Naive thymus-derived CD4-positive, alpha-beta T cell (primary cell): Measurements from ENCODE around the gene CTDSP2. TPM values are rescaled to one million over a fixed set of nuclear protein-coding genes. Genes with fewer than 3 reads are reported as not detected.

Source experiments
- ATAC-seq: fragments of 150-1000 bp; cut with Tn5 transposase; 2 replicates; pipeline ENCODE4 v1.10.0; 2021; ENCODE audit warnings: mild to moderate bottlenecking, moderate library complexity
- CTCF ChIA-PET: fragments of 350-600 bp; sonication (Branson Sonifier 250); formaldehyde crosslinking; loops from one replicate; lab custom pipeline; 2021; ENCODE audit warnings: antibody characterized with exemption; lab: Charles Lee
- POLR2A ChIA-PET: fragments of 350-600 bp; sonication (Branson Sonifier 250); formaldehyde crosslinking; loops from one replicate; lab custom pipeline; 2021; ENCODE audit warnings: antibody characterized with exemption, inconsistent platforms; lab: Charles Lee
- DNase-seq, 9 donors: peaks; one replicate each; pipeline versions ENCODE4 v3.0.0 to v3.0.0-alpha.2; 2020 to 2022; ENCODE audit warnings: mixed read lengths in 1 of 9
- H3K27ac ChIP-seq: one replicate; pipeline ENCODE4 v1.7.0; 2013; ENCODE audit warnings: mild to moderate bottlenecking, low read depth, low read length, moderate library complexity
- H3K27me3 ChIP-seq, 2 donors: one replicate each; pipeline ENCODE4 v1.7.0; 2013; ENCODE audit warnings: low read length in 2 of 2, mild to moderate bottlenecking in 2 of 2, moderate library complexity in 2 of 2; ENCODE audit not compliant: control insufficient read depth in 2 of 2, insufficient read depth in 2 of 2
- H3K36me3 ChIP-seq, 3 experiments: 1 replicate in 2 of 3; 2 replicates in 1 of 3; pipeline ENCODE4 v1.7.0; 2013; ENCODE audit warnings: low read length in 3 of 3, mild to moderate bottlenecking in 3 of 3, moderate library complexity in 1 of 3; ENCODE audit not compliant: insufficient read depth in 3 of 3, control insufficient read depth in 2 of 3
- H3K4me1 ChIP-seq, 2 donors: one replicate each; pipeline ENCODE4 v1.7.0; 2013; ENCODE audit warnings: low read length in 2 of 2, mild to moderate bottlenecking in 2 of 2, moderate library complexity in 1 of 2; ENCODE audit not compliant: control insufficient read depth in 2 of 2, insufficient read depth in 2 of 2
- H3K4me3 ChIP-seq: 2 replicates; pipeline ENCODE4 v1.7.0; 2013; ENCODE audit warnings: mild to moderate bottlenecking, low read length
- H3K9me3 ChIP-seq, 3 experiments: 1 replicate in 2 of 3; 2 replicates in 1 of 3; pipeline ENCODE4 v1.7.0; 2013; ENCODE audit warnings: low read length in 3 of 3; ENCODE audit not compliant: control insufficient read depth in 2 of 3
- H3K27ac Mint-ChIP-seq, 9 donors: one replicate each; pipeline ENCODE4 v1.8.0; 2020 to 2022; ENCODE audit warnings: mixed read lengths in 9 of 9, mild to moderate bottlenecking in 8 of 9, moderate library complexity in 5 of 9, inconsistent platforms in 2 of 9
- H3K27me3 Mint-ChIP-seq, 5 donors: one replicate each; pipeline ENCODE4 v1.8.0; 2021 to 2022; ENCODE audit warnings: mixed read lengths in 5 of 5, mild to moderate bottlenecking in 1 of 5
- H3K36me3 Mint-ChIP-seq, 5 donors: one replicate each; pipeline ENCODE4 v1.8.0; 2020 to 2022; ENCODE audit warnings: mixed read lengths in 5 of 5, mild to moderate bottlenecking in 3 of 5, inconsistent platforms in 1 of 5
- H3K4me1 Mint-ChIP-seq, 7 donors: one replicate each; pipeline ENCODE4 v1.8.0; 2020 to 2022; ENCODE audit warnings: mixed read lengths in 7 of 7, mild to moderate bottlenecking in 3 of 7, inconsistent platforms in 1 of 7
- H3K4me3 Mint-ChIP-seq, 10 donors: one replicate each; pipeline ENCODE4 v1.8.0; 2020 to 2022; ENCODE audit warnings: mild to moderate bottlenecking in 10 of 10, mixed read lengths in 10 of 10, moderate library complexity in 6 of 10, inconsistent platforms in 2 of 10
- H3K9me3 Mint-ChIP-seq, 11 donors: one replicate each; pipeline ENCODE4 v1.8.0; 2020 to 2022; ENCODE audit warnings: mixed read lengths in 11 of 11, mild to moderate bottlenecking in 4 of 11, inconsistent platforms in 1 of 11, moderate library complexity in 1 of 11
- intact Hi-C, 2 donors: fragments of 100-400 bp; cut with micrococcal nuclease; formaldehyde crosslinking; loops; one replicate each; pipeline ENCODE4 v1.15.1; 2023
- polyA plus RNA-seq, 2 donors: library from polyadenylated mRNA; unstranded; fragments of 300-500 nt; fragmentation: Illumina TruSeq; gene quantifications; one replicate each; pipeline ENCODE4 v1.2.3, GENCODE V29; 2021
- total RNA-seq, 6 experiments: library from RNA in 5 of 6; stranded (reverse) in 5 of 6; gene quantifications; 1 replicate in 5 of 6; 2 replicates in 1 of 6; pipeline ENCODE4 v1.2.3 and lab custom pipeline; 2021 to 2026

The CTDSP2 gene
- total RNA-seq: 100 to 1,000 TPM; 124 to 295 (median 145) TPM
- 100 to 1,000 TPM in 1 of 2 donors, 10 to 100 TPM in 1; 86.9 to 110 TPM for polyA plus RNA-seq
- total RNA-seq (lab: John Stamatoyannopoulos, UW): 191 reads per million, percentile 93 among the genes with 10 or more reads in this experiment

- CTCF ChIA-PET: interaction anchor here (1.6 to 2.6 kb wide), 2 partner anchors 21 to 49 kb away, joined by 4 to 15 read pairs; no protein-coding TSS in a partner anchor
- peaks cover 48 to 57% (median 50%) of the 10 kb centered on the region in 7 donors for H3K4me1 Mint-ChIP-seq
Observed at GRCh38 chr12:57846577-57847319, at the start of gene CTDSP2. TSS of gene CTDSP2 (minus strand) at chr12:57846729. CDS start at chr12:57846435, 294 bp downstream.

GRCh38 chr12:57896115-57896433 lies 49.5 kb upstream of the CTDSP2 start:
- H3K4me1 ChIP-seq: peaks cover 34 to 49% of the 10 kb centered on the region in 2 donors
- peak overlapping the region; percentile 46 to 89 (median 80) for H3K4me3 Mint-ChIP-seq

More at GRCh38 chr12:57846577-57847319, at the start of gene CTDSP2:
- H3K36me3 Mint-ChIP-seq: peaks cover 0 to 12% (median 0%) of the 10 kb centered on the region in 5 donors
- H3K9me3 ChIP-seq: no peaks in the 10 kb centered on the region
- intact Hi-C loops: loop anchor here (1.0 to 5.0 kb wide), 18 partner anchors 8 to 1694 kb away; partner anchors contain the start of genes ATP23 (in 2 of the 2), CDK4 (in 2 of the 2), TSFM (in 2 of the 2) and MYL6B (in 1 of the 2)
- H3K27me3 Mint-ChIP-seq: peaks cover 0 to 39% (median 9%) of the 10 kb centered on the region in 5 donors
- ATAC-seq: peak; percentile 85
- peak within 1 kb of the TSS; percentile 89 for H3K27ac ChIP-seq
- H3K4me1 ChIP-seq: peaks cover 15 to 30% of the 10 kb centered on the region in 2 donors
- peak; percentile 59 to 92 (median 82) for DNase-seq
- no peaks in the 10 kb centered on the region for H3K27me3 ChIP-seq
- peak within 1 kb of the TSS; percentile 75 to 94 (median 89) for H3K27ac Mint-ChIP-seq
- POLR2A ChIA-PET: interaction anchor here (0.7 to 6.7 kb wide), 10 partner anchors 12 to 52 kb away, joined by 3 to 77 read pairs (median 4); partner anchors contain the start of gene AVIL
- peak within 1 kb of the TSS; percentile 87 to 97 (median 92) for H3K4me3 Mint-ChIP-seq
- peak within 1 kb of the TSS; percentile 79 for H3K4me3 ChIP-seq
- H3K36me3 ChIP-seq: peaks cover 0 to 12% (median 0%) of the 10 kb centered on the region in 3 experiments
- H3K9me3 Mint-ChIP-seq: no peaks in the 10 kb centered on the region

GRCh38 chr12:57895389-57896114 lies 49.0 kb upstream of the CTDSP2 start:
- Histone ChIP-seq H3K27me3 (no peaks in the 10 kb centered on the region), H3K9me3 (no peaks in the 10 kb centered on the region), H3K27ac (no peak overlapping the region), H3K36me3 (no peaks in the 10 kb centered on the region), H3K4me1 (peaks cover 34 to 49% of the 10 kb centered on the region in 2 donors), H3K4me3 (no peak overlapping the region)
- ChIA-PET CTCF (interaction anchor here (0.7 to 4.0 kb wide), 14 partner anchors 10 to 139 kb away, joined by 3 to 39 read pairs (median 8); partner anchors contain the start of genes AVIL, CTDSP2 and TSFM), POLR2A (interaction anchor here (0.9 to 3.6 kb wide), 9 partner anchors 47 to 139 kb away, joined by 3 to 27 read pairs (median 6); partner anchors contain the start of genes CTDSP2 and TSFM)
- Mint-ChIP-seq H3K9me3 (no peaks in the 10 kb centered on the region), H3K27me3 (peaks cover 0 to 6% (median 0%) of the 10 kb centered on the region in 5 donors), H3K4me1 (peaks cover 32 to 59% (median 57%) of the 10 kb centered on the region in 7 donors), H3K36me3 (no peaks in the 10 kb centered on the region), H3K4me3 (peak overlapping the region; percentile 46 to 89 (median 80)), H3K27ac (peak overlapping the region in 8 of 9 donors; percentile 25 to 94 (median 74))
- ATAC-seq (no peak), DNase-seq (no peak)
- intact Hi-C loops: loop anchor here in 1 of 2 donors (1.0 kb wide), 1 partner anchor 92 kb away; no protein-coding TSS in a partner anchor

More at GRCh38 chr12:57896115-57896433, 49.5 kb upstream of the CTDSP2 start:
- ChIA-PET CTCF (interaction anchor here (0.7 to 4.0 kb wide), 14 partner anchors 9 to 139 kb away, joined by 3 to 39 read pairs (median 5); partner anchors contain the start of genes AVIL, CTDSP2 and TSFM), POLR2A (interaction anchor here (0.9 to 3.6 kb wide), 12 partner anchors 9 to 140 kb away, joined by 3 to 27 read pairs (median 4); partner anchors contain the start of genes CTDSP2, EEF1AKMT3, METTL1 and TSFM)
- Histone ChIP-seq H3K36me3 (no peaks in the 10 kb centered on the region), H3K9me3 (no peaks in the 10 kb centered on the region), H3K27me3 (no peaks in the 10 kb centered on the region), H3K27ac (peak overlapping the region; percentile 61), H3K4me3 (peak overlapping the region; percentile 54)
- ATAC-seq (no peak), DNase-seq (peak in 1 of 9 donors; percentile 27)
- peaks cover 0 to 6% (median 0%) of the 10 kb centered on the region in 5 donors for H3K27me3 Mint-ChIP-seq
- peak overlapping the region in 7 of 9 donors; percentile 63 to 94 (median 73) for H3K27ac Mint-ChIP-seq
- intact Hi-C loops: loop anchor here in 1 of 2 donors (1.0 kb wide), 1 partner anchor 93 kb away; no protein-coding TSS in a partner anchor
- peaks cover 32 to 59% (median 57%) of the 10 kb centered on the region in 7 donors for H3K4me1 Mint-ChIP-seq
- no peaks in the 10 kb centered on the region for H3K36me3 Mint-ChIP-seq
- no peaks in the 10 kb centered on the region for H3K9me3 Mint-ChIP-seq

GRCh38 chr12:57894399-57895292 lies 48.1 kb upstream of the CTDSP2 start:
- POLR2A ChIA-PET: interaction anchor here (0.7 to 3.6 kb wide), 6 partner anchors 10 to 111 kb away, joined by 3 to 27 read pairs (median 6); partner anchors contain the start of genes CTDSP2 and TSFM
- H3K27ac ChIP-seq: no peak overlapping the region
- no peaks in the 10 kb centered on the region for H3K36me3 ChIP-seq
- peaks cover 29 to 49% of the 10 kb centered on the region in 2 donors for H3K4me1 ChIP-seq
- Mint-ChIP-seq H3K4me1 (peaks cover 32 to 57% (median 54%) of the 10 kb centered on the region in 7 donors), H3K36me3 (no peaks in the 10 kb centered on the region), H3K4me3 (peak overlapping the region in 9 of 10 donors; percentile 40 to 88 (median 64)), H3K27me3 (peaks cover 0 to 6% (median 0%) of the 10 kb centered on the region in 5 donors), H3K27ac (peak overlapping the region; percentile 11 to 94 (median 63)), H3K9me3 (no peaks in the 10 kb centered on the region)
- no peaks in the 10 kb centered on the region for H3K9me3 ChIP-seq
- intact Hi-C loops: no loop called here
- H3K4me3 ChIP-seq: no peak overlapping the region
- CTCF ChIA-PET: interaction anchor here (0.6 to 4.0 kb wide), 12 partner anchors 8 to 135 kb away, joined by 3 to 39 read pairs (median 9); partner anchors contain the start of gene CTDSP2
- H3K27me3 ChIP-seq: no peaks in the 10 kb centered on the region
- ATAC-seq (no peak), DNase-seq (no peak)
